K562 (cell line): ENCODE measurements around the gene HTRA3. TPM values are rescaled to one million over a fixed set of nuclear protein-coding genes. Genes with fewer than 3 reads are reported as not detected.

Experiments used
- ATAC-seq: fragments of 200-7000 bp; cut with Tn5 transposase; 3 replicates; pipeline ENCODE4 v1.9.1; 2020; ENCODE audit warnings: moderate library complexity
- BruUV-seq: library from RNA; stranded (reverse); fragments of 400-500 nt; replicated peaks from 2 replicates; lab custom pipeline; 2021; lab: Mats Ljungman, UMichigan
- CTCF ChIA-PET: fragments of 300-600 bp; formaldehyde crosslinking; extraction: SDS; loops from one replicate; lab custom pipeline; 2021; ENCODE audit warnings: low intra/inter-chr PET ratio; lab: Yijun Ruan, JAX
- POLR2A ChIA-PET: fragments of 300-600, 350-650 bp; sonication (Branson Sonifier 250); formaldehyde crosslinking; extraction: SDS; loops from one replicate; lab custom pipeline; 2021; ENCODE audit warnings: antibody characterized with exemption, inconsistent platforms; lab: Yijun Ruan, JAX
- DNase-seq, 4 experiments: peaks; one replicate each; pipeline versions ENCODE4 v3.0.0 to v3.0.0-alpha.2; 2011 to 2018; ENCODE audit warnings: low spot score in 3 of 4, mixed read lengths in 3 of 4; ENCODE audit errors: extremely low read depth in 1 of 4
- FAIRE-seq: peaks from 2 replicates; lab custom pipeline; 2011; peaks lifted over from hg19 to GRCh38; lab: Jason Lieb, UNC
- H2AFZ ChIP-seq: 2 replicates; pipeline ENCODE4 v1.6.0; 2011; ENCODE audit warnings: low read depth, low read length, control low read depth, inconsistent platforms
- H3K27ac ChIP-seq: fragments of 200-600 bp; 3 replicates; pipeline ENCODE4 v1.8.0; 2011; ENCODE audit warnings: low read depth, mild to moderate bottlenecking, control low read depth, inconsistent platforms, low read length, moderate library complexity, mixed read lengths; ENCODE audit errors: extremely low read depth
- H3K27me3 ChIP-seq, 2 experiments: fragments of 300-600 bp in 1 of 2; 2 replicates in 1 of 2; 3 replicates in 1 of 2; pipeline versions ENCODE4 v1.6.0 to v1.8.0; 2011; ENCODE audit warnings: inconsistent platforms in 2 of 2, low read length in 2 of 2, mild to moderate bottlenecking in 1 of 2, mixed read lengths in 1 of 2, moderate library complexity in 1 of 2; ENCODE audit not compliant: control insufficient read depth in 2 of 2, insufficient read depth in 2 of 2
- H3K36me3 ChIP-seq: fragments of 300-600 bp; 3 replicates; pipeline ENCODE4 v1.8.0; 2011; ENCODE audit warnings: mild to moderate bottlenecking, low read length, inconsistent platforms; ENCODE audit not compliant: control insufficient read depth, insufficient read depth
- H3K4me1 ChIP-seq, 2 experiments: fragments of 200-600 bp in 1 of 2; replicated peaks in 1 of 2; 2 replicates in 1 of 2; 3 replicates in 1 of 2; pipeline versions ENCODE4 v1.5.1 to v1.8.0; 2011; ENCODE audit warnings: inconsistent platforms in 2 of 2, low read length in 2 of 2, mild to moderate bottlenecking in 1 of 2, mixed read lengths in 1 of 2, moderate library complexity in 1 of 2; ENCODE audit not compliant: control insufficient read depth in 2 of 2, insufficient read depth in 2 of 2
- H3K4me2 ChIP-seq: 2 replicates; pipeline ENCODE4 v1.6.1; 2011; ENCODE audit warnings: low read length, control low read depth, inconsistent platforms, mixed read lengths; ENCODE audit not compliant: insufficient read depth
- H3K4me3 ChIP-seq: fragments of 200-600 bp; sonication (generic), shearing (Covaris generic); 2 replicates; pipeline ENCODE4 v1.5.1; 2016; ENCODE audit warnings: control low read depth, inconsistent platforms
- H3K79me2 ChIP-seq: fragments of 200-600 bp; 3 replicates; pipeline ENCODE4 v1.8.0; 2011; ENCODE audit warnings: low read length, inconsistent platforms; ENCODE audit not compliant: control insufficient read depth, insufficient read depth
- H3K9ac ChIP-seq, 2 experiments: 2 replicates each; pipeline versions ENCODE4 v1.6.0 to v1.6.1; 2011; ENCODE audit warnings: low read depth in 2 of 2, low read length in 2 of 2, control low read depth in 1 of 2, inconsistent platforms in 1 of 2, mild to moderate bottlenecking in 1 of 2, mixed read lengths in 1 of 2; ENCODE audit not compliant: insufficient read depth in 1 of 2
- H3K9me1 ChIP-seq: one replicate; pipeline ENCODE4 v1.6.0; 2011; ENCODE audit warnings: inconsistent platforms, mild to moderate bottlenecking, low read length, moderate library complexity; ENCODE audit not compliant: control insufficient read depth, insufficient read depth
- H3K9me3 ChIP-seq: replicated peaks from 2 replicates; pipeline ENCODE4 v1.5.1; 2011; ENCODE audit warnings: low read depth, low read length, inconsistent platforms; ENCODE audit not compliant: control insufficient read depth, insufficient read depth
- H4K20me1 ChIP-seq: replicated peaks from 2 replicates; pipeline ENCODE4 v1.6.1; 2011; ENCODE audit warnings: low read length, inconsistent platforms, mixed read lengths; ENCODE audit not compliant: control insufficient read depth, insufficient read depth
- BACH1 ChIP-seq: fragments of 200-800 bp; sonication (Bioruptor generic); IDR thresholded peaks from 2 replicates; pipeline ENCODE4 v1.6.1; 2016; ENCODE audit warnings: missing genetic modification characterization, missing compliant biosample characterization
- CEBPZ ChIP-seq: fragments of 150-350 bp; IDR thresholded peaks from 2 replicates; pipeline ENCODE4 v1.6.1; 2014; ENCODE audit warnings: low read depth, mild to moderate bottlenecking, low read length, borderline replicate concordance
- LEF1 ChIP-seq: fragments of 450-650 bp; IDR thresholded peaks from 2 replicates; pipeline ENCODE4 v1.6.1; 2016; ENCODE audit warnings: mild to moderate bottlenecking
- RB1 ChIP-seq: fragments of 450-650 bp; IDR thresholded peaks from 2 replicates; pipeline ENCODE4 v1.6.1; 2017; ENCODE audit warnings: low read depth, mild to moderate bottlenecking
- TEAD4 ChIP-seq, 2 experiments: sonication (generic) in 1 of 2; formaldehyde crosslinking in 1 of 2; IDR thresholded peaks; 2 replicates each; pipeline versions ENCODE4 v1.6.1 to v1.8.0; 2012 to 2022; ENCODE audit warnings: borderline replicate concordance in 1 of 2, inconsistent platforms in 1 of 2, low read length in 1 of 2, mild to moderate bottlenecking in 1 of 2, missing genetic modification reagents in 1 of 2
- YBX1 ChIP-seq: fragments of 450-650 bp; IDR thresholded peaks from 2 replicates; pipeline ENCODE4 v1.7.1; 2016; ENCODE audit warnings: mild to moderate bottlenecking
- ZFP36 ChIP-seq: fragments of 150-350 bp; IDR thresholded peaks from 2 replicates; pipeline ENCODE4 v1.6.1; 2018; ENCODE audit warnings: low read length, low read depth; ENCODE audit not compliant: partially characterized antibody
- ZNF436 ChIP-seq: fragments of 250-450, 450-650 bp; sonication (Bioruptor Pico); formaldehyde crosslinking; IDR thresholded peaks from 2 replicates; pipeline ENCODE4 v1.7.0; 2020; ENCODE audit warnings: mild to moderate bottlenecking
- ZNF518B ChIP-seq: fragments of 250-450 bp; sonication (Bioruptor Pico); IDR thresholded peaks from 2 replicates; pipeline ENCODE4 v1.5.0; 2021; ENCODE audit warnings: mild to moderate bottlenecking, moderate library complexity
- ZNF57 ChIP-seq: fragments of 450-650 bp; formaldehyde crosslinking; IDR thresholded peaks from 2 replicates; pipeline ENCODE4 v1.4.0; 2020; ENCODE audit warnings: mild to moderate bottlenecking, moderate library complexity
- ZNF79 ChIP-seq: fragments of 250-450 bp; sonication (Bioruptor Pico); IDR thresholded peaks from 2 replicates; pipeline ENCODE4 v1.4.0; 2020; ENCODE audit warnings: low read depth, mild to moderate bottlenecking, moderate library complexity
- WGBS: fragments of 100-300 bp; shearing (Covaris generic); methylation state at CpG from one replicate; pipeline ENCODE4 v1.1.6; 2016; ENCODE audit warnings: low coverage, mixed read lengths; ENCODE audit not compliant: insufficient coverage; ENCODE audit errors: missing lambda C conversion rate; 5-methylcytosine and 5-hydroxymethylcytosine counted together
- in situ Hi-C: fragments of 300-500 bp; cut with MboI; formaldehyde crosslinking; loops from 4 replicates; pipeline ENCODE4 v1.15.0; 2018; ENCODE audit warnings: inconsistent platforms, mixed read lengths
- intact Hi-C: fragments of 100-400 bp; cut with micrococcal nuclease; formaldehyde crosslinking; loops from 2 replicates; pipeline ENCODE4 v1.14.2; 2022
- polyA plus RNA-seq, 8 experiments: library from polyadenylated mRNA; depleted of rRNA in 4 of 8; stranded (reverse) in 5 of 8; unstranded in 3 of 8; fragments of >200 nt; fragmentation: Nextera tagmentation in 2 of 8; fragmentation: Illumina TruSeq in 1 of 8; extraction: Ambion mirVana in 2 of 8; extraction: Trizol in 1 of 8; gene quantifications; 2 replicates each; pipeline versions ENCODE4 v1.2.1 to v1.2.3, GENCODE V29; 2011 to 2014; ENCODE audit warnings: inconsistent platforms in 1 of 8, missing spikeins in 1 of 8
- total RNA-seq, 7 experiments: library from RNA; depleted of rRNA in 6 of 7; stranded (reverse); fragments of >200 nt in 6 of 7; fragmentation: Illumina TruSeq in 2 of 7; extraction: Trizol in 2 of 7; gene quantifications; 2 replicates each; pipeline versions ENCODE4 v1.2.1 to v1.2.3, GENCODE V29; 2011 to 2021; ENCODE audit warnings: low replicate concordance in 1 of 7

HTRA3 gene
- total and polyA plus RNA-seq, 9 of the 15 experiments (the other 6 are each of a cell fraction or from before 2014, with no cell fraction given): 0.04 TPM; not detected in 8

GRCh38 chr4:8318509-8318908 is 49.0 kb downstream of the HTRA3 start (continued):
- TF ChIP-seq TEAD4 (IDR thresholded peaks at IDR 0.05; ENCODE audit: low read length): no peak
- TF ChIP-seq TEAD4 (CRISPR knock-in tag; IDR thresholded peaks at IDR 0.05; ENCODE audit: borderline replicate concordance): no peak
- no peak for TF ChIP-seq ZNF57 (CRISPR knock-in tag)
- no peak for TF ChIP-seq RB1
- TF ChIP-seq YBX1: no peak
- no peak for TF ChIP-seq LEF1
- no peak for TF ChIP-seq ZNF79 (CRISPR knock-in tag)
- no peak for TF ChIP-seq CEBPZ
- TF ChIP-seq, all 486 proteins: peak for 0

GRCh38 chr4:8319061-8319460 is 49.5 kb downstream of the HTRA3 start:
- WGBS: 13% methylated on average over 6 of the region's 6 CpGs
- peaks cover 0 to 16% of the 10 kb centered on the region in 2 experiments; a peak in 2 of 5 replicates for H3K4me1 ChIP-seq
- no TSS peak for BruUV-seq
- POLR2A ChIA-PET: interaction anchor here (0.6 to 2.3 kb wide), 3 partner anchors 9 to 96 kb away, joined by 3 to 6 read pairs (median 3); no protein-coding TSS in a partner anchor
- H3K79me2 ChIP-seq: no peaks in the 10 kb centered on the region
- H3K4me2 ChIP-seq: no peak overlapping the region
- H3K27ac ChIP-seq: no peak overlapping the region
- peaks cover 2 to 34% of the 10 kb centered on the region in 2 experiments; a peak in 2 of 5 replicates for H3K27me3 ChIP-seq
- ATAC-seq: no peak
- no peak overlapping the region for H3K4me3 ChIP-seq
- in situ Hi-C loops (no loop called here), intact Hi-C loops (no loop called here)
- TF ChIP-seq ZFP36: peak; percentile 80
- TF ChIP-seq ZNF518B (CRISPR knock-in tag): no peak
- TF ChIP-seq BACH1: no peak
- TF ChIP-seq ZNF436 (CRISPR knock-in tag): peak; percentile 57; the same call in 1 of the 2 replicates
- no peaks in the 10 kb centered on the region for H3K9me1 ChIP-seq
- DNase-seq: no peak
- no peak for FAIRE-seq
- 0 out of 2 replicates have a peak, but pooled peaks cover 4% of the 10 kb centered on the region for H4K20me1 ChIP-seq
- CTCF ChIA-PET: no interaction called here
- H3K9me3 ChIP-seq: no peaks in the 10 kb centered on the region; the same call in 1 of the 2 replicates
- no peak overlapping the region for H2AFZ ChIP-seq
- no peak overlapping the region for H3K9ac ChIP-seq
- H3K36me3 ChIP-seq: no peaks in the 10 kb centered on the region
